Nephron progenitor cell (in vitro differentiated cells): ENCODE data around the gene ATXN3L.
"Not testable (repeated sequence)": the region's sequence is repeated elsewhere in the genome, so short reads cannot be mapped to it uniquely, and the experiment has no call there.

Experiments
- DNase-seq: peaks from one replicate; pipeline ENCODE4 v3.0.0; 2021
- H3K27ac Mint-ChIP-seq: 2 replicates; pipeline ENCODE4 v1.8.0; 2021; ENCODE audit warnings: mild to moderate bottlenecking, moderate library complexity, mixed read lengths
- H3K27me3 Mint-ChIP-seq: 2 replicates; pipeline ENCODE4 v1.8.0; 2021; ENCODE audit warnings: mild to moderate bottlenecking, low read depth, mixed read lengths; ENCODE audit not compliant: poor library complexity
- H3K36me3 Mint-ChIP-seq: 2 replicates; pipeline ENCODE4 v1.8.0; 2021; ENCODE audit warnings: low read depth, mixed read lengths
- H3K4me1 Mint-ChIP-seq: 2 replicates; pipeline ENCODE4 v1.8.0; 2021; ENCODE audit warnings: mixed read lengths
- H3K4me3 Mint-ChIP-seq: 2 replicates; pipeline ENCODE4 v1.8.0; 2021; ENCODE audit warnings: mild to moderate bottlenecking, moderate library complexity, mixed read lengths
- H3K9me3 Mint-ChIP-seq: 2 replicates; pipeline ENCODE4 v1.8.0; 2021; ENCODE audit warnings: mild to moderate bottlenecking, moderate library complexity, mixed read lengths
- CTCF ChIP-seq: fragments of 200-600 bp; sonication (generic); IDR thresholded peaks from 2 replicates; pipeline ENCODE4 v1.5.0; 2021; ENCODE audit warnings: antibody characterized with exemption

The ATXN3L gene

GRCh38 chrX:13305108-13305507, 14.7 kb downstream of the ATXN3L start:
- Mint-ChIP-seq H3K9me3 (peaks cover 14% of the 10 kb centered on the region), H3K4me3 (no peak overlapping the region), H3K36me3 (no peaks in the 10 kb centered on the region), H3K27ac (no peak overlapping the region), H3K27me3 (peaks cover 4% of the 10 kb centered on the region), H3K4me1 (no peaks in the 10 kb centered on the region)
- DNase-seq = no peak
- no peak for TF ChIP-seq CTCF

- Mint-ChIP-seq H3K4me1 (peaks cover 1% of the 10 kb centered on the region), H3K36me3 (no peaks in the 10 kb centered on the region), H3K27ac (no peak overlapping the region), H3K9me3 (peaks cover 14% of the 10 kb centered on the region), H3K4me3 (no peak overlapping the region), H3K27me3 (peaks cover 4% of the 10 kb centered on the region)
- no peak for DNase-seq
- no peak for TF ChIP-seq CTCF
Observed at GRCh38 chrX:13304052-13304451, 15.8 kb downstream of the ATXN3L start.

GRCh38 chrX:13303248-13303647, 16.6 kb downstream of the ATXN3L start:
- not testable (repeated sequence) for H3K27ac Mint-ChIP-seq, H3K4me3 Mint-ChIP-seq, H3K27me3 Mint-ChIP-seq, H3K4me1 Mint-ChIP-seq, H3K36me3 Mint-ChIP-seq, DNase-seq
- H3K9me3 Mint-ChIP-seq = peaks cover 14% of the 10 kb centered on the region

GRCh38 chrX:13298836-13299235, 21.0 kb downstream of the ATXN3L start:
- H3K4me1 Mint-ChIP-seq = peaks cover 5% of the 10 kb centered on the region
- H3K27me3 Mint-ChIP-seq = no peaks in the 10 kb centered on the region
- DNase-seq = no peak
- no peak overlapping the region for H3K27ac Mint-ChIP-seq
- H3K36me3 Mint-ChIP-seq = no peaks in the 10 kb centered on the region
- peaks cover 8% of the 10 kb centered on the region for H3K9me3 Mint-ChIP-seq
- H3K4me3 Mint-ChIP-seq = no peak overlapping the region
- no peak for TF ChIP-seq CTCF

GRCh38 chrX:13295841-13296240, 24.0 kb downstream of the ATXN3L start:
- no peak overlapping the region for H3K27ac Mint-ChIP-seq
- H3K4me3 Mint-ChIP-seq = no peak overlapping the region
- H3K36me3 Mint-ChIP-seq = no peaks in the 10 kb centered on the region
- TF ChIP-seq CTCF = no peak
- H3K27me3 Mint-ChIP-seq = no peaks in the 10 kb centered on the region
- no peak for DNase-seq
- peaks cover 5% of the 10 kb centered on the region for H3K4me1 Mint-ChIP-seq
- peaks cover 3% of the 10 kb centered on the region for H3K9me3 Mint-ChIP-seq

- DNase-seq = no peak
- Mint-ChIP-seq H3K9me3 (peaks cover 18% of the 10 kb centered on the region), H3K27ac (no peak overlapping the region), H3K36me3 (no peaks in the 10 kb centered on the region), H3K4me1 (peaks cover under 1% of the 10 kb centered on the region), H3K4me3 (no peak overlapping the region), H3K27me3 (no peaks in the 10 kb centered on the region)
- TF ChIP-seq CTCF = no peak
Observed at GRCh38 chrX:13293700-13294099, 26.2 kb downstream of the ATXN3L start.
